A673 (cell line): ENCODE data around the gene ARFGAP2. TPM values are rescaled to one million over a fixed set of nuclear protein-coding genes. Genes with fewer than 3 reads are reported as not detected.

Experiments used
- BruUV-seq: library from RNA; stranded (reverse); fragments of 400-500 nt; replicated peaks from 2 replicates; lab custom pipeline; 2021; lab: Mats Ljungman, UMichigan
- CTCF ChIA-PET: fragments of 300-600 bp; sonication (Branson Sonifier 250); formaldehyde crosslinking; loops from one replicate; lab custom pipeline; 2022; ENCODE audit warnings: antibody characterized with exemption; lab: Charles Lee
- POLR2A ChIA-PET: fragments of 300-600 bp; sonication (Branson Sonifier 250); formaldehyde crosslinking; loops from one replicate; lab custom pipeline; 2022; ENCODE audit warnings: antibody characterized with exemption; ENCODE audit not compliant: low non-redundant PET; lab: Charles Lee
- DNase-seq: peaks from one replicate; pipeline ENCODE4 v3.0.0-alpha.2; 2015; ENCODE audit warnings: low spot score
- H3K27ac ChIP-seq: fragments of 200-600 bp; sonication (generic); 2 replicates; pipeline ENCODE4 v1.5.1; 2016; ENCODE audit warnings: mixed run types, low read depth, mild to moderate bottlenecking, mixed read lengths, antibody characterized with exemption, low read length; ENCODE audit not compliant: poor library complexity, severe bottlenecking
- H3K27me3 ChIP-seq: fragments of 200-600 bp; sonication (generic); replicated peaks from 2 replicates; pipeline ENCODE4 v1.6.1; 2017; ENCODE audit warnings: mixed run types, low read depth, mild to moderate bottlenecking, mixed read lengths, antibody characterized with exemption, low read length; ENCODE audit not compliant: insufficient read depth, poor library complexity
- H3K36me3 ChIP-seq: fragments of 200-600 bp; sonication (generic); 2 replicates; pipeline ENCODE4 v1.6.1; 2016; ENCODE audit warnings: mixed run types, mild to moderate bottlenecking, mixed read lengths, antibody characterized with exemption, low read length; ENCODE audit not compliant: insufficient read depth, poor library complexity, severe bottlenecking
- H3K4me1 ChIP-seq: fragments of 200-600 bp; sonication (generic); 2 replicates; pipeline ENCODE4 v1.6.1; 2017; ENCODE audit warnings: mixed run types, mild to moderate bottlenecking, mixed read lengths, antibody characterized with exemption, low read length; ENCODE audit not compliant: insufficient read depth, poor library complexity, severe bottlenecking
- H3K4me3 ChIP-seq: fragments of 200-600 bp; sonication (generic); 2 replicates; pipeline ENCODE4 v1.5.1; 2016; ENCODE audit warnings: low read depth, mixed run types, mild to moderate bottlenecking, mixed read lengths, low read length; ENCODE audit not compliant: poor library complexity, severe bottlenecking
- H3K9me3 ChIP-seq: fragments of 200-600 bp; sonication (generic); 2 replicates; pipeline ENCODE4 v1.6.1; 2016; ENCODE audit warnings: mixed run types, low read depth, mild to moderate bottlenecking, mixed read lengths, antibody characterized with exemption, low read length; ENCODE audit not compliant: poor library complexity, severe bottlenecking
- EZH2 ChIP-seq: fragments of 200-600 bp; sonication (generic); IDR thresholded peaks from 2 replicates; pipeline ENCODE4 v1.6.1; 2017; ENCODE audit warnings: borderline replicate concordance, low read depth, mild to moderate bottlenecking, mixed read lengths, antibody characterized with exemption, low read length; ENCODE audit not compliant: poor library complexity, severe bottlenecking
- intact Hi-C: fragments of 100-400 bp; cut with micrococcal nuclease; formaldehyde crosslinking; loops from one replicate; pipeline ENCODE4 v1.10.0; 2022; ENCODE audit not compliant: unreplicated experiment
- total RNA-seq: library from RNA; stranded (reverse); gene quantifications from 2 replicates; pipeline ENCODE4 v1.2.3, GENCODE V29; 2021
- TF ChIP-seq, protein P1 (sequence below): fragments of 300-800, 200-600 bp; sonication (generic); conservative IDR thresholded peaks from 2 replicates; pipeline ENCODE4 v1.5.1; 2017; ENCODE audit warnings: low read depth, mild to moderate bottlenecking, antibody characterized with exemption, low read length, moderate library complexity, mixed read lengths

ARFGAP2 gene
- total RNA-seq, 1 experiment from 2014 or later, result 179 TPM

DNA sequence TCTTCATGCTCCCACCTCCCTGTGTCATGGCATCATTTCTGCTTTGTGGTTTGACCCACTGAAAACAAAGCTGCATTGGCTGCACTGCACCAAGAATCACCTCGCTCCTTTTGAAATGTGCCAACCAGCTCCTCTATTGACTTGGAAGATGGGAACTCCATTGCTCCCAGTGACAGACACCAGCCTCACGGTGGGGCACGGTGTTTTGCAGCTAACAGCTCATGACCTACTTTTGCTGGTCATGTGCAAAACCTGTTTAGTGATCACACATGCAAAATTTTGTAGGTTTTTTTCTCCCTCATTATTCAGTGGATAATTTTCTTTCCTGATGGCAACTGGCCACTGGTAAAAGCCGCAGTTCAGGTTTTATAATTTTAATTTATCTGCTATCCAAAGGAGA, 36.8 kb downstream of the ARFGAP2 start:
- Histone ChIP-seq H3K27me3 (no peaks in the 10 kb centered on the region), H3K36me3 (peaks cover 8% of the 10 kb centered on the region), H3K4me3 (no peak overlapping the region), H3K9me3 (no peaks in the 10 kb centered on the region), H3K27ac (no peak overlapping the region), H3K4me1 (no peaks in the 10 kb centered on the region)
- no peak for TF ChIP-seq EZH2
- TF ChIP-seq, protein P1, sequence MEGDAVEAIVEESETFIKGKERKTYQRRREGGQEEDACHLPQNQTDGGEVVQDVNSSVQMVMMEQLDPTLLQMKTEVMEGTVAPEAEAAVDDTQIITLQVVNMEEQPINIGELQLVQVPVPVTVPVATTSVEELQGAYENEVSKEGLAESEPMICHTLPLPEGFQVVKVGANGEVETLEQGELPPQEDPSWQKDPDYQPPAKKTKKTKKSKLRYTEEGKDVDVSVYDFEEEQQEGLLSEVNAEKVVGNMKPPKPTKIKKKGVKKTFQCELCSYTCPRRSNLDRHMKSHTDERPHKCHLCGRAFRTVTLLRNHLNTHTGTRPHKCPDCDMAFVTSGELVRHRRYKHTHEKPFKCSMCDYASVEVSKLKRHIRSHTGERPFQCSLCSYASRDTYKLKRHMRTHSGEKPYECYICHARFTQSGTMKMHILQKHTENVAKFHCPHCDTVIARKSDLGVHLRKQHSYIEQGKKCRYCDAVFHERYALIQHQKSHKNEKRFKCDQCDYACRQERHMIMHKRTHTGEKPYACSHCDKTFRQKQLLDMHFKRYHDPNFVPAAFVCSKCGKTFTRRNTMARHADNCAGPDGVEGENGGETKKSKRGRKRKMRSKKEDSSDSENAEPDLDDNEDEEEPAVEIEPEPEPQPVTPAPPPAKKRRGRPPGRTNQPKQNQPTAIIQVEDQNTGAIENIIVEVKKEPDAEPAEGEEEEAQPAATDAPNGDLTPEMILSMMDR, result no peak
- no TSS peak for BruUV-seq
- no peak for DNase-seq
- POLR2A ChIA-PET, result no interaction called here
- intact Hi-C loops, result no loop called here
- CTCF ChIA-PET, result no interaction called here

DNA sequence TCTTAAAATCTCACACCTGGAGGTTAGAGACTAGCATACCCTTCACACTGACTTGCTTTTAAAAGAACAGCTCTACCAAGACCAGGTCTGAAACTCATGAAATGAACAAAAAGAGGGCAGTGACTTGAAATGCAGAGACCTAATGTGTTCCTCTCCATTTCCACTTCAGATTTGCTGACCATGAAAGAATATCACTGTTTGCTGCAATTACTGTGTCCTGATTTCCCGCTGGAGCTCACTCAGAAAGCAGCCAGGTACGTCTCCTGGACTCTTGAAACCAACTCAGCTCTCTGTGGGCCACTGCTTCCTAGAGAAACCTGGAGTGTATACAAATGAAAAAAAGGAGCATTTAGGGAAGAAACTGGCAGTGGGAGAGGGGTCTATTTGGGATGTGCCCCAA, 39.2 kb downstream of the ARFGAP2 start:
- no peak for DNase-seq
- Histone ChIP-seq H3K27me3 (no peaks in the 10 kb centered on the region), H3K27ac (no peak overlapping the region), H3K4me3 (no peak overlapping the region), H3K36me3 (peaks cover 8% of the 10 kb centered on the region), H3K9me3 (no peaks in the 10 kb centered on the region), H3K4me1 (no peaks in the 10 kb centered on the region)
- CTCF ChIA-PET, result no interaction called here
- no peak for TF ChIP-seq EZH2
- TF ChIP-seq, protein P1, result no peak
- intact Hi-C loops, result no loop called here
- POLR2A ChIA-PET, result no interaction called here
- BruUV-seq, result no TSS peak

DNA sequence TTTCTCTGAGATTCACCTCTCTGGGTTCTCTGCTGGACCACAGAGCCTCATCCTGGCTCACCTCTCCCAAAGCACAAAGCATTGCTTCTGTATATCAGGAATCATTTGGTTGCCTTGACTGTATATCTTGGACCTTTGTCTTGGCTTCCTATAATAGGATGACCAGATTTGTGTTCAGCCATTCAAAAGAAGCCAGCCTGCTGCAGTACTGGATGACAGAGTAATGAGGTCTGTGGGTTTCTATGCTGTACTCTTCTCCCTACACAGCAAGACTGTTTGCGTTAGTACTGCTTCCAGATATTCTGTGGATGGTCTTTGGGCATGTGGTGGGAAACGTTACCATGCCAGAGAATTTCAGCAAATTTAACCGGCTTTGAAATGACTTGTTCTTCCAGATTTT, 39.8 kb downstream of the ARFGAP2 start:
- Histone ChIP-seq H3K27me3 (no peaks in the 10 kb centered on the region), H3K9me3 (no peaks in the 10 kb centered on the region), H3K4me3 (no peak overlapping the region), H3K4me1 (no peaks in the 10 kb centered on the region), H3K27ac (no peak overlapping the region), H3K36me3 (peaks cover 8% of the 10 kb centered on the region)
- DNase-seq, result no peak
- no peak for TF ChIP-seq EZH2
- TF ChIP-seq, protein P1, result no peak
- ChIA-PET POLR2A (no interaction called here), CTCF (no interaction called here)
- BruUV-seq, result no TSS peak
- intact Hi-C loops, result no loop called here
